K562 (cell line): ENCODE data around the gene PRDM16. TPM values are rescaled to one million over a fixed set of nuclear protein-coding genes. Genes with fewer than 3 reads are reported as not detected.

Experiments
- ATAC-seq: fragments of 200-7000 bp; cut with Tn5 transposase; 3 replicates; pipeline ENCODE4 v1.9.1; 2020; ENCODE audit warnings: moderate library complexity
- BruUV-seq: library from RNA; stranded (reverse); fragments of 400-500 nt; replicated peaks from 2 replicates; lab custom pipeline; 2021; lab: Mats Ljungman, UMichigan
- CTCF ChIA-PET: fragments of 300-600 bp; formaldehyde crosslinking; extraction: SDS; loops from one replicate; lab custom pipeline; 2021; ENCODE audit warnings: low intra/inter-chr PET ratio; lab: Yijun Ruan, JAX
- POLR2A ChIA-PET: fragments of 300-600, 350-650 bp; sonication (Branson Sonifier 250); formaldehyde crosslinking; extraction: SDS; loops from one replicate; lab custom pipeline; 2021; ENCODE audit warnings: antibody characterized with exemption, inconsistent platforms; lab: Yijun Ruan, JAX
- DNase-seq, 4 experiments: peaks; one replicate each; pipeline versions ENCODE4 v3.0.0 to v3.0.0-alpha.2; 2011 to 2018; ENCODE audit warnings: low spot score in 3 of 4, mixed read lengths in 3 of 4; ENCODE audit errors: extremely low read depth in 1 of 4
- FAIRE-seq: peaks from 2 replicates; lab custom pipeline; 2011; peaks lifted over from hg19 to GRCh38; lab: Jason Lieb, UNC
- H2AFZ ChIP-seq: 2 replicates; pipeline ENCODE4 v1.6.0; 2011; ENCODE audit warnings: low read depth, low read length, control low read depth, inconsistent platforms
- H3K27ac ChIP-seq: fragments of 200-600 bp; 3 replicates; pipeline ENCODE4 v1.8.0; 2011; ENCODE audit warnings: low read depth, mild to moderate bottlenecking, control low read depth, inconsistent platforms, low read length, moderate library complexity, mixed read lengths; ENCODE audit errors: extremely low read depth
- H3K27me3 ChIP-seq, 2 experiments: fragments of 300-600 bp in 1 of 2; 2 replicates in 1 of 2; 3 replicates in 1 of 2; pipeline versions ENCODE4 v1.6.0 to v1.8.0; 2011; ENCODE audit warnings: inconsistent platforms in 2 of 2, low read length in 2 of 2, mild to moderate bottlenecking in 1 of 2, mixed read lengths in 1 of 2, moderate library complexity in 1 of 2; ENCODE audit not compliant: control insufficient read depth in 2 of 2, insufficient read depth in 2 of 2
- H3K36me3 ChIP-seq: fragments of 300-600 bp; 3 replicates; pipeline ENCODE4 v1.8.0; 2011; ENCODE audit warnings: mild to moderate bottlenecking, low read length, inconsistent platforms; ENCODE audit not compliant: control insufficient read depth, insufficient read depth
- H3K4me1 ChIP-seq, 2 experiments: fragments of 200-600 bp in 1 of 2; replicated peaks in 1 of 2; 2 replicates in 1 of 2; 3 replicates in 1 of 2; pipeline versions ENCODE4 v1.5.1 to v1.8.0; 2011; ENCODE audit warnings: inconsistent platforms in 2 of 2, low read length in 2 of 2, mild to moderate bottlenecking in 1 of 2, mixed read lengths in 1 of 2, moderate library complexity in 1 of 2; ENCODE audit not compliant: control insufficient read depth in 2 of 2, insufficient read depth in 2 of 2
- H3K4me2 ChIP-seq: 2 replicates; pipeline ENCODE4 v1.6.1; 2011; ENCODE audit warnings: low read length, control low read depth, inconsistent platforms, mixed read lengths; ENCODE audit not compliant: insufficient read depth
- H3K4me3 ChIP-seq: fragments of 200-600 bp; sonication (generic), shearing (Covaris generic); 2 replicates; pipeline ENCODE4 v1.5.1; 2016; ENCODE audit warnings: control low read depth, inconsistent platforms
- H3K79me2 ChIP-seq: fragments of 200-600 bp; 3 replicates; pipeline ENCODE4 v1.8.0; 2011; ENCODE audit warnings: low read length, inconsistent platforms; ENCODE audit not compliant: control insufficient read depth, insufficient read depth
- H3K9ac ChIP-seq, 2 experiments: 2 replicates each; pipeline versions ENCODE4 v1.6.0 to v1.6.1; 2011; ENCODE audit warnings: low read depth in 2 of 2, low read length in 2 of 2, control low read depth in 1 of 2, inconsistent platforms in 1 of 2, mild to moderate bottlenecking in 1 of 2, mixed read lengths in 1 of 2; ENCODE audit not compliant: insufficient read depth in 1 of 2
- H3K9me1 ChIP-seq: one replicate; pipeline ENCODE4 v1.6.0; 2011; ENCODE audit warnings: inconsistent platforms, mild to moderate bottlenecking, low read length, moderate library complexity; ENCODE audit not compliant: control insufficient read depth, insufficient read depth
- H3K9me3 ChIP-seq: replicated peaks from 2 replicates; pipeline ENCODE4 v1.5.1; 2011; ENCODE audit warnings: low read depth, low read length, inconsistent platforms; ENCODE audit not compliant: control insufficient read depth, insufficient read depth
- H4K20me1 ChIP-seq: replicated peaks from 2 replicates; pipeline ENCODE4 v1.6.1; 2011; ENCODE audit warnings: low read length, inconsistent platforms, mixed read lengths; ENCODE audit not compliant: control insufficient read depth, insufficient read depth
- BRCA1 ChIP-seq, 2 experiments: fragments of 450-650 bp in 1 of 2; sonication (generic) in 1 of 2; formaldehyde crosslinking in 1 of 2; IDR thresholded peaks; 2 replicates each; pipeline versions ENCODE4 v1.5.0 to v1.6.1; 2017 to 2020; ENCODE audit warnings: mild to moderate bottlenecking in 1 of 2, missing genetic modification reagents in 1 of 2
- CEBPG ChIP-seq, 3 experiments: fragments of 200-800 bp in 1 of 3; sonication (Bioruptor generic) in 1 of 3; sonication (generic) in 1 of 3; formaldehyde crosslinking in 1 of 3; IDR thresholded peaks in 2 of 3; conservative IDR thresholded peaks in 1 of 3; 2 replicates each; pipeline versions ENCODE4 v1.6.1 to v1.8.0; 2016 to 2022; ENCODE audit warnings: missing compliant biosample characterization in 2 of 3, missing genetic modification characterization in 2 of 3, mild to moderate bottlenecking in 1 of 3, missing genetic modification reagents in 1 of 3
- CREM ChIP-seq: IDR thresholded peaks from 2 replicates; pipeline ENCODE4 v1.6.1; 2014; ENCODE audit warnings: antibody characterized with exemption, low read depth
- FIP1L1 ChIP-seq: fragments of 200-400 bp; formaldehyde crosslinking; IDR thresholded peaks from 2 replicates; pipeline ENCODE4 v1.6.1; 2018; ENCODE audit warnings: mild to moderate bottlenecking, low read depth, low read length; ENCODE audit not compliant: poor library complexity, severe bottlenecking
- FOXA1 ChIP-seq: fragments of 450-650 bp; IDR thresholded peaks from 2 replicates; pipeline ENCODE4 v1.6.1; 2016; ENCODE audit warnings: mild to moderate bottlenecking, borderline replicate concordance
- GTF2F1 ChIP-seq: IDR thresholded peaks from 2 replicates; pipeline ENCODE4 v1.6.1; 2011; ENCODE audit warnings: low read depth, low read length, improper control_type of control experiment
- ILF3 ChIP-seq: fragments of 450-650 bp; IDR thresholded peaks from 2 replicates; pipeline ENCODE4 v1.6.1; 2018; ENCODE audit warnings: antibody characterized with exemption, mild to moderate bottlenecking, moderate library complexity, borderline replicate concordance
- KLF16 ChIP-seq: IDR thresholded peaks from 2 replicates; pipeline ENCODE4 v1.6.1; 2016; ENCODE audit warnings: antibody characterized with exemption
- MYBL2 ChIP-seq, 2 experiments: fragments of 450-650 bp in 1 of 2; sonication (generic) in 1 of 2; formaldehyde crosslinking in 1 of 2; IDR thresholded peaks; 2 replicates each; pipeline versions ENCODE4 v1.6.1 to v1.8.1; 2017 to 2022; ENCODE audit warnings: borderline replicate concordance in 1 of 2, inconsistent platforms in 1 of 2, low read depth in 1 of 2, mild to moderate bottlenecking in 1 of 2, missing genetic modification reagents in 1 of 2, moderate library complexity in 1 of 2
- NFIX ChIP-seq: fragments of 250-450 bp; sonication (Bioruptor Pico); IDR thresholded peaks from 2 replicates; pipeline ENCODE4 v1.4.0; 2020; ENCODE audit warnings: low read depth, mild to moderate bottlenecking, moderate library complexity
- ZC3H8 ChIP-seq: fragments of 450-650 bp; IDR thresholded peaks from 2 replicates; pipeline ENCODE4 v1.6.1; 2017
- ZNF146 ChIP-seq: IDR thresholded peaks from one replicate; pipeline ENCODE4 v1.6.1; 2018; ENCODE audit warnings: missing compliant biosample characterization; ENCODE audit not compliant: unreplicated experiment
- ZNF584 ChIP-seq: fragments of 200-800 bp; sonication (Bioruptor generic); IDR thresholded peaks from 2 replicates; pipeline ENCODE4 v1.6.1; 2016; ENCODE audit warnings: low read depth, mild to moderate bottlenecking, missing genetic modification characterization, missing compliant biosample characterization
- ZSCAN32 ChIP-seq: fragments of 450-650 bp; formaldehyde crosslinking; IDR thresholded peaks from 2 replicates; pipeline ENCODE4 v1.4.0; 2020; ENCODE audit warnings: mild to moderate bottlenecking, moderate library complexity
- WGBS: fragments of 100-300 bp; shearing (Covaris generic); methylation state at CpG from one replicate; pipeline ENCODE4 v1.1.6; 2016; ENCODE audit warnings: low coverage, mixed read lengths; ENCODE audit not compliant: insufficient coverage; ENCODE audit errors: missing lambda C conversion rate; 5-methylcytosine and 5-hydroxymethylcytosine counted together
- in situ Hi-C: fragments of 300-500 bp; cut with MboI; formaldehyde crosslinking; loops from 4 replicates; pipeline ENCODE4 v1.15.0; 2018; ENCODE audit warnings: inconsistent platforms, mixed read lengths
- intact Hi-C: fragments of 100-400 bp; cut with micrococcal nuclease; formaldehyde crosslinking; loops from 2 replicates; pipeline ENCODE4 v1.14.2; 2022
- polyA plus RNA-seq, 8 experiments: library from polyadenylated mRNA; depleted of rRNA in 4 of 8; stranded (reverse) in 5 of 8; unstranded in 3 of 8; fragments of >200 nt; fragmentation: Nextera tagmentation in 2 of 8; fragmentation: Illumina TruSeq in 1 of 8; extraction: Ambion mirVana in 2 of 8; extraction: Trizol in 1 of 8; gene quantifications; 2 replicates each; pipeline versions ENCODE4 v1.2.1 to v1.2.3, GENCODE V29; 2011 to 2014; ENCODE audit warnings: inconsistent platforms in 1 of 8, missing spikeins in 1 of 8
- total RNA-seq, 7 experiments: library from RNA; depleted of rRNA in 6 of 7; stranded (reverse); fragments of >200 nt in 6 of 7; fragmentation: Illumina TruSeq in 2 of 7; extraction: Trizol in 2 of 7; gene quantifications; 2 replicates each; pipeline versions ENCODE4 v1.2.1 to v1.2.3, GENCODE V29; 2011 to 2021; ENCODE audit warnings: low replicate concordance in 1 of 7
- TF ChIP-seq, protein P1 (sequence below): conservative IDR thresholded peaks from 2 replicates; pipeline ENCODE4 v1.6.1; 2011; ENCODE audit warnings: low read depth, mild to moderate bottlenecking, low read length; ENCODE audit not compliant: control insufficient read depth
- TF ChIP-seq, protein P2 (sequence below): fragments of 450-650 bp; formaldehyde crosslinking; IDR thresholded peaks from 2 replicates; pipeline ENCODE4 v1.4.0; 2022; ENCODE audit warnings: missing genetic modification characterization
- TF ChIP-seq, protein P3 (sequence below): fragments of 450-650 bp; formaldehyde crosslinking; IDR thresholded peaks from 2 replicates; pipeline ENCODE4 v1.4.0; 2022; ENCODE audit warnings: missing genetic modification characterization

The PRDM16 gene
- total and polyA plus RNA-seq, 9 of the 15 experiments (the other 6 are each of a cell fraction or from before 2014, with no cell fraction given): 0.10 to 0.27 TPM; not detected in 7

DNA sequence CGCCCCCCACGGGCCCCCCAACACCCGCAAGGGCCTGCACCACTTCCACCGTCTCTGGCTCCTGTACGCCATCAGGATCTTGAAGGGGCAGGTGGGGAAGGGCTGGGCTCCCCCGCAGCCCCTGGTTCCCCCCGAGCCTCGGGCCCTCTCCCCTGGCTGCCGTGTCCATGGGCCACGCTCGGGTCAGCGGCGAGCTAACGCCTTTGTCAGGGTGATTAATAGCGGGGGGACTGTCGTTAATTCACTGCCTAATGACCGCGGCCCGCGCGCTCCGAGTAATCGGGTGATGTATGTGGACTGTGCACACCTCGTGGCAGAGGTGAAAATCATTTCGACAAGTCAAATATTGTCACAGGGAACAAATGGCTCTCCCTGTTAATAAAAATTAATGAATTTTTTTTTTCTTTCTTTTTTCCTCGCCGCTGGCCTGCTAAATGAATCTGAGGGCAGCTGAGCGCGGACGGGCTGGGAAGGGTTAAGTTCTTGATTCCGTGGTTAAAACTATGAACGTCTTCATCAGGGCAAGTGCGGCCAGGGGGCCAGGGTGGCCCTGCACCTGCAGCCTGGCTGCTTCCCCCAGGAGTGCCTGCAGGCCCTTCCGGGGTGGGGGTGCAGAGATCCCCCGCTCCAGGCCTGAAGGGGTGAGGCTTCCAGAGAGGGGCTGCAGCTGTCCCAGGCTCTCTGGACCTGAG is 100.8 kb downstream of the PRDM16 start:
- H3K4me1 ChIP-seq: peaks cover 0 to 20% of the 10 kb centered on the region in 2 experiments; a peak in 2 of 5 replicates
- DNase-seq (no peak), FAIRE-seq (no peak), ATAC-seq (no peak)
- H3K9me1 ChIP-seq: no peaks in the 10 kb centered on the region
- peaks cover 17% of the 10 kb centered on the region; the same call in 1 of the 2 replicates for H4K20me1 ChIP-seq
- no peak overlapping the region for H3K9ac ChIP-seq
- POLR2A ChIA-PET: no interaction called here
- intact Hi-C loops: no loop called here
- H3K27ac ChIP-seq: no peak overlapping the region
- no peak overlapping the region for H3K4me2 ChIP-seq
- H2AFZ ChIP-seq: no peak overlapping the region
- no peaks in the 10 kb centered on the region for H3K36me3 ChIP-seq
- in situ Hi-C loops: no loop called here
- H3K4me3 ChIP-seq: no peak overlapping the region
- TF ChIP-seq CREM (no peak), CEBPG (CRISPR knock-in tag; IDR thresholded peaks at IDR 0.05) (no peak), CEBPG (tag; conservative IDR thresholded peaks at IDR 0.05 in 1 of 2, IDR thresholded peaks at IDR 0.05 in 1 of 2) (no peak), ZSCAN32 (CRISPR knock-in tag) (no peak), BRCA1 (IDR thresholded peaks at IDR 0.05) (no peak), BRCA1 (CRISPR knock-in tag; IDR thresholded peaks at IDR 0.05) (no peak), ZNF146 (CRISPR knock-in tag) (no peak), FIP1L1 (no peak), NFIX (CRISPR knock-in tag) (no peak), ILF3 (no peak), FOXA1 (no peak), KLF16 (no peak), MYBL2 (IDR thresholded peaks at IDR 0.05; ENCODE audit: low read depth) (no peak), MYBL2 (CRISPR knock-in tag; IDR thresholded peaks at IDR 0.05; ENCODE audit: borderline replicate concordance) (no peak), GTF2F1 (no peak), ZC3H8 (no peak), ZNF584 (CRISPR knock-in tag) (no peak)
- TF ChIP-seq, protein P1, sequence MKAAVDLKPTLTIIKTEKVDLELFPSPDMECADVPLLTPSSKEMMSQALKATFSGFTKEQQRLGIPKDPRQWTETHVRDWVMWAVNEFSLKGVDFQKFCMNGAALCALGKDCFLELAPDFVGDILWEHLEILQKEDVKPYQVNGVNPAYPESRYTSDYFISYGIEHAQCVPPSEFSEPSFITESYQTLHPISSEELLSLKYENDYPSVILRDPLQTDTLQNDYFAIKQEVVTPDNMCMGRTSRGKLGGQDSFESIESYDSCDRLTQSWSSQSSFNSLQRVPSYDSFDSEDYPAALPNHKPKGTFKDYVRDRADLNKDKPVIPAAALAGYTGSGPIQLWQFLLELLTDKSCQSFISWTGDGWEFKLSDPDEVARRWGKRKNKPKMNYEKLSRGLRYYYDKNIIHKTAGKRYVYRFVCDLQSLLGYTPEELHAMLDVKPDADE: no peak
- TF ChIP-seq, protein P2, sequence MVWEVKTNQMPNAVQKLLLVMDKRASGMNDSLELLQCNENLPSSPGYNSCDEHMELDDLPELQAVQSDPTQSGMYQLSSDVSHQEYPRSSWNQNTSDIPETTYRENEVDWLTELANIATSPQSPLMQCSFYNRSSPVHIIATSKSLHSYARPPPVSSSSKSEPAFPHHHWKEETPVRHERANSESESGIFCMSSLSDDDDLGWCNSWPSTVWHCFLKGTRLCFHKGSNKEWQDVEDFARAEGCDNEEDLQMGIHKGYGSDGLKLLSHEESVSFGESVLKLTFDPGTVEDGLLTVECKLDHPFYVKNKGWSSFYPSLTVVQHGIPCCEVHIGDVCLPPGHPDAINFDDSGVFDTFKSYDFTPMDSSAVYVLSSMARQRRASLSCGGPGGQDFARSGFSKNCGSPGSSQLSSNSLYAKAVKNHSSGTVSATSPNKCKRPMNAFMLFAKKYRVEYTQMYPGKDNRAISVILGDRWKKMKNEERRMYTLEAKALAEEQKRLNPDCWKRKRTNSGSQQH: no peak
- TF ChIP-seq, protein P3, sequence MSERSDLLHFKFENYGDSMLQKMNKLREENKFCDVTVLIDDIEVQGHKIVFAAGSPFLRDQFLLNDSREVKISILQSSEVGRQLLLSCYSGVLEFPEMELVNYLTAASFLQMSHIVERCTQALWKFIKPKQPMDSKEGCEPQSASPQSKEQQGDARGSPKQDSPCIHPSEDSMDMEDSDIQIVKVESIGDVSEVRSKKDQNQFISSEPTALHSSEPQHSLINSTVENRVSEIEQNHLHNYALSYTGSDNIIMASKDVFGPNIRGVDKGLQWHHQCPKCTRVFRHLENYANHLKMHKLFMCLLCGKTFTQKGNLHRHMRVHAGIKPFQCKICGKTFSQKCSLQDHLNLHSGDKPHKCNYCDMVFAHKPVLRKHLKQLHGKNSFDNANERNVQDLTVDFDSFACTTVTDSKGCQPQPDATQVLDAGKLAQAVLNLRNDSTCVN: no peak
- H3K27me3 ChIP-seq: peaks cover 24 to 58% of the 10 kb centered on the region in 2 experiments; a peak in 4 of 5 replicates
- CTCF ChIA-PET: no interaction called here
- BruUV-seq: no TSS peak
- no peaks in the 10 kb centered on the region for H3K9me3 ChIP-seq
- WGBS: 3% methylated on average over 35 of the region's 35 CpGs
- H3K79me2 ChIP-seq: no peaks in the 10 kb centered on the region
